Activated naive CD4-positive, alpha-beta T cell treated with anti-CD3 and anti-CD28 coated beads, Interleukin-2, amount 50 U/mL, for 16 hours (primary cell): ENCODE data around the gene KCTD5.
"Not testable (repeated sequence)": the region's sequence is repeated elsewhere in the genome, so short reads cannot be mapped to it uniquely, and the experiment has no call there.

ENCODE experiments used
- DNase-seq: peaks from one replicate; pipeline ENCODE4 v3.0.0-alpha.2; 2020

KCTD5 gene

GRCh38 chr16:2682209-2683021, at the start of gene KCTD5:
Gene KCTD5 (plus strand): TSS chr16:2682523. CDS start chr16:2682549, 26 bp downstream.
- peak; percentile 97 for DNase-seq

GRCh38 chr16:2639071-2639721, 43.1 kb upstream of the KCTD5 start:
- peak; percentile 65 for DNase-seq

- not testable (repeated sequence) for DNase-seq
These were observed 42.6 kb upstream of the KCTD5 start for GRCh38 chr16:2639722-2640072.

GRCh38 chr16:2642561-2642960, 39.8 kb upstream of the KCTD5 start:
- DNase-seq = not testable (repeated sequence)

- DNase-seq = not testable (repeated sequence)
These were observed 37.4 kb upstream of the KCTD5 start for GRCh38 chr16:2644754-2645453.

- DNase-seq = not testable (repeated sequence)
These were observed 31.0 kb upstream of the KCTD5 start for GRCh38 chr16:2651268-2651871.

- not testable (repeated sequence) for DNase-seq
These were observed 28.4 kb upstream of the KCTD5 start for GRCh38 chr16:2653915-2654314.

- DNase-seq = not testable (repeated sequence)
These were observed 27.4 kb upstream of the KCTD5 start for GRCh38 chr16:2654949-2655348.

- no peak for DNase-seq
These were observed 25.3 kb upstream of the KCTD5 start for GRCh38 chr16:2656985-2657384.

GRCh38 chr16:2657803-2658202, 24.5 kb upstream of the KCTD5 start:
- not testable (repeated sequence) for DNase-seq

- not testable (repeated sequence) for DNase-seq
These were observed 22.8 kb upstream of the KCTD5 start for GRCh38 chr16:2659560-2659959.

- DNase-seq = not testable (repeated sequence)
These were observed 22.2 kb upstream of the KCTD5 start for GRCh38 chr16:2660014-2660662.

GRCh38 chr16:2660755-2661373, 21.5 kb upstream of the KCTD5 start:
- DNase-seq = peak; percentile 31

- peak; percentile 46 for DNase-seq
These were observed 18.5 kb upstream of the KCTD5 start for GRCh38 chr16:2663553-2664546.

GRCh38 chr16:2664574-2664982, 17.7 kb upstream of the KCTD5 start:
- no peak for DNase-seq

GRCh38 chr16:2666671-2667070, 15.7 kb upstream of the KCTD5 start:
- DNase-seq = not testable (repeated sequence)

- DNase-seq = not testable (repeated sequence)
These were observed 12.7 kb upstream of the KCTD5 start for GRCh38 chr16:2669587-2669986.

- DNase-seq = peak; percentile 67
These were observed 12.3 kb upstream of the KCTD5 start for GRCh38 chr16:2670017-2670416.

GRCh38 chr16:2671193-2671592, 11.1 kb upstream of the KCTD5 start:
- DNase-seq = not testable (repeated sequence)

GRCh38 chr16:2671741-2672140, 10.6 kb upstream of the KCTD5 start:
- DNase-seq = no peak
